IMR-90 (cell line): ENCODE results near the gene WRAP73. TPM values are rescaled to one million over a fixed set of nuclear protein-coding genes. Genes with fewer than 3 reads are reported as not detected.

Source experiments
- ATAC-seq: fragments of 200-7000 bp; cut with Tn5 transposase; 2 replicates; pipeline ENCODE4 v1.9.1; 2020; ENCODE audit warnings: low read depth, mild to moderate bottlenecking, moderate library complexity
- BruUV-seq: library from RNA; stranded (reverse); fragments of 400-500 nt; replicated peaks from 2 replicates; lab custom pipeline; 2021; lab: Mats Ljungman, UMichigan
- CTCF ChIA-PET: fragments of 300-600 bp; formaldehyde crosslinking; extraction: SDS; loops from one replicate; lab custom pipeline; 2021; ENCODE audit warnings: antibody characterized with exemption; lab: Yijun Ruan, JAX
- POLR2A ChIA-PET: fragments of 300-600 bp; sonication (Branson Sonifier 250); formaldehyde crosslinking; loops from one replicate; lab custom pipeline; 2022; ENCODE audit warnings: antibody characterized with exemption; ENCODE audit not compliant: unreplicated experiment; lab: Charles Lee
- DNase-seq: peaks from one replicate; pipeline ENCODE4 v3.0.0; 2013
- H2AFZ ChIP-seq: replicated peaks from 2 replicates; pipeline ENCODE3; 2013; ENCODE audit warnings: low read length, mild to moderate bottlenecking; ENCODE audit not compliant: poor library complexity
- H2AK5ac ChIP-seq: 2 replicates; pipeline ENCODE4 v1.6.1; 2013; ENCODE audit warnings: low read depth, low read length, inconsistent platforms
- H2AK9ac ChIP-seq: replicated peaks from 2 replicates; pipeline ENCODE3; 2013; ENCODE audit warnings: mild to moderate bottlenecking, low read depth, low read length, moderate library complexity; ENCODE audit not compliant: poor library complexity
- H2BK120ac ChIP-seq: 2 replicates; pipeline ENCODE4 v1.6.1; 2013; ENCODE audit warnings: low read depth, low read length, inconsistent platforms
- H2BK15ac ChIP-seq: 3 replicates; pipeline ENCODE4 v1.6.1; 2013; ENCODE audit warnings: low read depth, low read length, inconsistent platforms
- H2BK20ac ChIP-seq: 2 replicates; pipeline ENCODE4 v1.6.1; 2013; ENCODE audit warnings: low read depth, mild to moderate bottlenecking, inconsistent platforms, low read length, moderate library complexity
- H2BK5ac ChIP-seq: 2 replicates; pipeline ENCODE4 v1.6.1; 2013; ENCODE audit warnings: mild to moderate bottlenecking, low read depth, low read length, inconsistent platforms; ENCODE audit not compliant: poor library complexity, severe bottlenecking
- H3K14ac ChIP-seq: replicated peaks from 2 replicates; pipeline ENCODE4 v1.6.1; 2013; ENCODE audit warnings: low read depth, low read length, inconsistent platforms
- H3K18ac ChIP-seq: 2 replicates; pipeline ENCODE4 v1.6.1; 2013; ENCODE audit warnings: low read depth, low read length, control low read depth
- H3K23ac ChIP-seq: 2 replicates; pipeline ENCODE4 v1.6.1; 2013; ENCODE audit warnings: low read depth, low read length, inconsistent platforms
- H3K27ac ChIP-seq: 2 replicates; pipeline ENCODE4 v1.5.1; 2013; ENCODE audit warnings: mild to moderate bottlenecking, control low read depth, low read length; ENCODE audit not compliant: insufficient read depth
- H3K27me3 ChIP-seq: 2 replicates; pipeline ENCODE4 v1.6.1; 2013; ENCODE audit warnings: low read length; ENCODE audit not compliant: control insufficient read depth, insufficient read depth
- H3K36me3 ChIP-seq: 2 replicates; pipeline ENCODE4 v1.6.1; 2013; ENCODE audit warnings: low read length, mixed read lengths; ENCODE audit not compliant: control insufficient read depth, insufficient read depth
- H3K4ac ChIP-seq: 2 replicates; pipeline ENCODE4 v1.6.1; 2013; ENCODE audit warnings: low read depth, low read length, inconsistent platforms
- H3K4me1 ChIP-seq: 2 replicates; pipeline ENCODE4 v1.6.1; 2013; ENCODE audit warnings: low read length, mixed read lengths; ENCODE audit not compliant: control insufficient read depth, insufficient read depth
- H3K4me2 ChIP-seq: 2 replicates; pipeline ENCODE4 v1.6.1; 2013; ENCODE audit warnings: low read depth, mild to moderate bottlenecking, control low read depth, low read length, moderate library complexity
- H3K4me3 ChIP-seq: 2 replicates; pipeline ENCODE4 v1.5.1; 2013; ENCODE audit warnings: low read depth, mild to moderate bottlenecking, control low read depth, low read length, moderate library complexity; ENCODE audit not compliant: insufficient read depth
- H3K56ac ChIP-seq: 2 replicates; pipeline ENCODE4 v1.6.1; 2013; ENCODE audit warnings: low read length, inconsistent platforms; ENCODE audit not compliant: insufficient read depth; ENCODE audit errors: extremely low read depth
- H3K79me1 ChIP-seq, 2 experiments: 2 replicates each; pipeline ENCODE4 v1.6.1; 2013; ENCODE audit warnings: low read length in 2 of 2, inconsistent platforms in 1 of 2, low read depth in 1 of 2
- H3K9ac ChIP-seq: 2 replicates; pipeline ENCODE4 v1.6.1; 2013; ENCODE audit warnings: low read depth, low read length, control low read depth
- H3K9me1 ChIP-seq: 2 replicates; pipeline ENCODE4 v1.6.1; 2013; ENCODE audit warnings: low read length, inconsistent platforms; ENCODE audit not compliant: insufficient read depth
- H3K9me3 ChIP-seq: 2 replicates; pipeline ENCODE4 v1.6.1; 2013; ENCODE audit warnings: low read length; ENCODE audit not compliant: control insufficient read depth, insufficient read depth
- H4K20me1 ChIP-seq: 2 replicates; pipeline ENCODE4 v1.6.1; 2013; ENCODE audit warnings: low read length, inconsistent platforms; ENCODE audit not compliant: insufficient read depth
- H4K5ac ChIP-seq: 2 replicates; pipeline ENCODE4 v1.6.1; 2013; ENCODE audit warnings: mild to moderate bottlenecking, low read depth, low read length, control low read depth
- H4K8ac ChIP-seq, 2 experiments: 2 replicates each; pipeline ENCODE4 v1.6.1; 2013; ENCODE audit warnings: low read depth in 2 of 2, low read length in 2 of 2, control low read depth in 1 of 2, inconsistent platforms in 1 of 2
- H4K91ac ChIP-seq: 2 replicates; pipeline ENCODE4 v1.6.1; 2013; ENCODE audit warnings: low read depth, low read length, inconsistent platforms; ENCODE audit not compliant: insufficient read depth
- BHLHE40 ChIP-seq: fragments of 150-350 bp; IDR thresholded peaks from 2 replicates; pipeline ENCODE4 v1.6.1; 2016; ENCODE audit warnings: mild to moderate bottlenecking, low read depth, low read length
- CEBPB ChIP-seq: IDR thresholded peaks from 2 replicates; pipeline ENCODE4 v1.6.1; 2012; ENCODE audit warnings: low read depth, low read length, improper control_type of control experiment
- ELK1 ChIP-seq: fragments of 150-350 bp; IDR thresholded peaks from 2 replicates; pipeline ENCODE4 v1.6.1; 2016; ENCODE audit warnings: low read depth, mild to moderate bottlenecking, low read length, moderate library complexity, borderline replicate concordance
- FOS ChIP-seq: fragments of 150-350 bp; IDR thresholded peaks from 2 replicates; pipeline ENCODE4 v1.6.1; 2016; ENCODE audit warnings: low read depth, low read length
- MAZ ChIP-seq: IDR thresholded peaks from 2 replicates; pipeline ENCODE4 v1.6.1; 2012; ENCODE audit warnings: low read depth, mild to moderate bottlenecking, low read length, improper control_type of control experiment, moderate library complexity, borderline replicate concordance
- NFE2L2 ChIP-seq: fragments of 150-350 bp; IDR thresholded peaks from 2 replicates; pipeline ENCODE4 v1.6.1; 2016; ENCODE audit warnings: low read depth, mild to moderate bottlenecking, low read length
- RAD21 ChIP-seq: IDR thresholded peaks from 2 replicates; pipeline ENCODE4 v1.6.1; 2012; ENCODE audit warnings: low read length, improper control_type of control experiment
- RCOR1 ChIP-seq: IDR thresholded peaks from 2 replicates; pipeline ENCODE4 v1.6.1; 2012; ENCODE audit warnings: mild to moderate bottlenecking, low read length, improper control_type of control experiment; ENCODE audit not compliant: insufficient replicate concordance
- WGBS, 2 experiments: methylation state at CpG; one replicate each; pipeline versions ENCODE4 v1.1.5 to v1.1.7; 2013; ENCODE audit warnings: missing lambda C conversion rate in 2 of 2; ENCODE audit not compliant: insufficient read length in 1 of 2; ENCODE audit errors: extremely low coverage in 2 of 2; 5-methylcytosine and 5-hydroxymethylcytosine counted together
- dilution Hi-C: fragments of 300-500 bp; cut with HindIII; formaldehyde crosslinking; loops from one replicate; pipeline ENCODE4 v1.14.3; 2018; ENCODE audit warnings: low sequenced_read_pairs; ENCODE audit not compliant: unreplicated experiment
- in situ Hi-C: fragments of 300-500 bp; cut with MboI; formaldehyde crosslinking; loops from 3 replicates; pipeline ENCODE4 v1.14.3; 2019; ENCODE audit warnings: low sequenced_read_pairs, inconsistent platforms, mixed read lengths
- intact Hi-C: fragments of 100-400 bp; cut with micrococcal nuclease; formaldehyde crosslinking; loops from 2 replicates; pipeline ENCODE4 v1.10.0; 2022
- polyA plus RNA-seq, 3 experiments: library from polyadenylated mRNA; depleted of rRNA; stranded (reverse); fragments of >200 nt; gene quantifications; 2 replicates each; pipeline ENCODE4 v1.2.3, GENCODE V29; 2012; ENCODE audit warnings: low replicate concordance in 1 of 3
- total RNA-seq: library from RNA; depleted of rRNA; stranded (reverse); fragments of >200 nt; gene quantifications from 2 replicates; pipeline ENCODE4 v1.2.3, GENCODE V29; 2012
- TF ChIP-seq, protein P1 (sequence below): fragments of 150-350 bp; IDR thresholded peaks from 2 replicates; pipeline ENCODE4 v1.6.1; 2017; ENCODE audit warnings: mild to moderate bottlenecking, antibody characterized with exemption, low read length, low read depth

The WRAP73 gene
- total and polyA plus RNA-seq, 2 of the 4 experiments (the other 2 are of a cell fraction), result 10.8 to 23.6 TPM

DNA sequence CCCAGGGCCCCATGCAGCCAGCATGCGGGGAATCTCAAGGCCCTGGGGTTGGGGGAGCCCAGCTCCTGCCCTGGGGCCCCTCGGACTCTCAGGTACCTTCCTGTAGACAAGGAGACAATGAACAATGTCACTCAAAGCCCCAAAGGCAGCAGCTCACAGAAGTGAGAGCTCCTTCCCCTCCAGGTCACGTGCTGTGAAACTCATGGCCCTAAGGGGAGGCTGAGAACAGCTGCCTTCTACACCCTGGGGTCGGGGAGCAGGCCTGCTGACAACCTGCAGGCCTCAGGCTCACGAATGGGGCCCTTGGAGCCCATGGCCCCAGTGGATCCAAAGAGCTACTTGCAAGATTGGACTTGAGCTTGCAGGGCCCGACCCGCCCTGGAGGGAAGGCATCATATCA is 41.7 kb downstream of the WRAP73 start:
- H2BK120ac ChIP-seq, result no peak overlapping the region
- intact Hi-C loops, result no loop called here
- peaks cover 31% of the 10 kb centered on the region; the same call in 1 of the 2 replicates for H3K27me3 ChIP-seq
- no peak for DNase-seq
- no TSS peak for BruUV-seq
- no peak overlapping the region for H3K18ac ChIP-seq
- no peak overlapping the region for H3K56ac ChIP-seq
- in situ Hi-C loops, result no loop called here
- no peak overlapping the region for H2BK20ac ChIP-seq
- peaks cover 9% of the 10 kb centered on the region for H3K4me1 ChIP-seq
- dilution Hi-C loops, result no loop called here
- no peak overlapping the region for H3K27ac ChIP-seq
- H3K9me1 ChIP-seq, result no peaks in the 10 kb centered on the region; the same call in 1 of the 2 replicates
- no peak overlapping the region for H3K4me2 ChIP-seq
- H3K36me3 ChIP-seq, result no peaks in the 10 kb centered on the region
- H3K14ac ChIP-seq, result no peak overlapping the region
- H4K5ac ChIP-seq, result no peak overlapping the region
- H3K79me1 ChIP-seq, result no peaks in the 10 kb centered on the region
- H4K8ac ChIP-seq, result no peak overlapping the region
- H2AK5ac ChIP-seq, result no peak overlapping the region
- no peaks in the 10 kb centered on the region for H3K9me3 ChIP-seq
- no peak overlapping the region for H3K4me3 ChIP-seq
- H2AFZ ChIP-seq, result no peak overlapping the region
- no peak for TF ChIP-seq RAD21
- TF ChIP-seq CEBPB, result no peak
- TF ChIP-seq BHLHE40, result no peak
- TF ChIP-seq MAZ, result no peak
- TF ChIP-seq RCOR1, result no peak
- TF ChIP-seq, protein P1, sequence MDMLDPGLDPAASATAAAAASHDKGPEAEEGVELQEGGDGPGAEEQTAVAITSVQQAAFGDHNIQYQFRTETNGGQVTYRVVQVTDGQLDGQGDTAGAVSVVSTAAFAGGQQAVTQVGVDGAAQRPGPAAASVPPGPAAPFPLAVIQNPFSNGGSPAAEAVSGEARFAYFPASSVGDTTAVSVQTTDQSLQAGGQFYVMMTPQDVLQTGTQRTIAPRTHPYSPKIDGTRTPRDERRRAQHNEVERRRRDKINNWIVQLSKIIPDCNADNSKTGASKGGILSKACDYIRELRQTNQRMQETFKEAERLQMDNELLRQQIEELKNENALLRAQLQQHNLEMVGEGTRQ, result no peak
- TF ChIP-seq ELK1, result no peak
- TF ChIP-seq FOS, result no peak
- no peak for TF ChIP-seq NFE2L2
- no peak overlapping the region for H2BK5ac ChIP-seq
- no peak overlapping the region for H3K23ac ChIP-seq
- 81% methylated on average over 3 of the region's 7 CpGs; no CpG with 5 or more reads in 1 of the 2 experiments for WGBS, 2 experiments
- H4K20me1 ChIP-seq, result no peaks in the 10 kb centered on the region
- no peak overlapping the region for H2AK9ac ChIP-seq
- no peak overlapping the region for H3K4ac ChIP-seq
- ChIA-PET POLR2A (no interaction called here), CTCF (interaction anchor here (1.3 kb wide), 1 partner anchor 11 kb away, joined by 4 read pairs; no protein-coding TSS in a partner anchor)
- no peak overlapping the region for H3K9ac ChIP-seq
- H4K91ac ChIP-seq, result no peak overlapping the region
- no peak overlapping the region for H2BK15ac ChIP-seq
- ATAC-seq, result no peak
